ENCODE results near the gene DHX30.
"Not testable (repeated sequence)": the region's sequence is repeated elsewhere in the genome, so short reads cannot be mapped to it uniquely, and the experiment has no call there.

DHX30 gene

GRCh38 chr3:47885168-47885567 is 82.2 kb downstream of the DHX30 start:
- DNase-seq, result no peak

GRCh38 chr3:47887991-47888390 is 85.1 kb downstream of the DHX30 start:
- DNase-seq, result not testable (repeated sequence)

- DNase-seq, result no peak
Observed at GRCh38 chr3:47888986-47889757, 86.2 kb downstream of the DHX30 start.

GRCh38 chr3:47890126-47890827 is 87.3 kb downstream of the DHX30 start:
- DNase-seq, result no peak

GRCh38 chr3:47890828-47891612 is 88.1 kb downstream of the DHX30 start:
- DNase-seq, result no peak

DNA sequence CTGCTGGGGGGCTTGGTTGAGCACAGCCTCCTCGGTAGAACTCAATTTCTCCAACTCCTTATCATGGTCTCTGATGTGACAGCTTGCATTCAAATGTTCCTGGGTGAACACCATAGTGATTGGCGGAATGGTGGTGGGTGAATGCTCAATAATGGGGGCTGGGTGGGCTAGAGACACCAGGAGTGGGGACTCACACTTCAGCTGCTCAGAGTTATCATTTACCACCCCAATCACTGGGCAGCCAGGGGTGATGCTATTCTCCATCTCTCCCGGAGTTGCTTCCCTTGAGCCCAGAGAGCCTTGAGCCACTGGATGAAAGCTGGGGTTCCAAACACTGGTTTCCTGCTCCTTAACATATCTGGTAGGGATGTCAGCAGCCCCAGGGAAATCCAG is 88.7 kb downstream of the DHX30 start:
- no peak for DNase-seq

- DNase-seq, result no peak
Observed at GRCh38 chr3:47892286-47893040, 89.5 kb downstream of the DHX30 start.

DNA sequence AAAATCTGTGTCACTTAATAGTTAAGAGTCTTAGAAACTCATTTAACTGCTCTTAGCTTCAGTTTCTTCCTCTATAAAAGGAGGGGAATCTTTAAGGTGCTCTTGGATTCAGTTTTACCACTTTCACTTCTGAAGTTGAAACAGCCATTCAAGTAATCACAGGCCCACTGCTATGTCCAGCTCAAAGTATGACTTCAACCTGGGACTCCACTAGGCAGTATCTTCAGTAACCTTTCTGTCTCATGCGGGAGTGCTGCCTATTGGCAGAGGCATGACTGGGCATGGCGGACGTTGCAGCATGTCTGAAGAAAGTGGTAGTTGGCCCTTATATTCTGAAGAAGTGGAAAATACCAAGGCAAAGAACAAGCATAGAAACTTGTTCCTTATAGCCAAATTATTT is 92.3 kb downstream of the DHX30 start:
- no peak for DNase-seq

DNA sequence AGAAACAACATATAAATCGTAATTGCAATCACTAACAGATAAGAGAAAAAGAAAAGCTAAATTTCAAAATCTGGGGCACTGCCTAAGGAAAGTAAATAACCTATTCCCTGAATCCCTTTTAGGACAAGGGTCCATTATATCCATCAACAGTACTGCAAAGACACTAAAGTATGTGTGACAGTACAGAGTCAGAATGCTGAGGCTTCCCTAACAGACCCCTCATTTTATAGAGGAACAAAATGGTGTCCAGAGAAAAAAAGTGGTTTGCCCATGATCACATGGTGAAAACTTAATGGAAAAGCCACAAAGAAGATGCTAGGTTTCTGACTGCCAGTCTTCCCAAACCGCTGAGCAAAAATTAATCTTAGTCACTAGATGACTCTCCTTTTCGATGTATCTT is 93.8 kb downstream of the DHX30 start:
- DNase-seq, result no peak

- DNase-seq, result no peak
Observed at GRCh38 chr3:47897954-47898353, 95.0 kb downstream of the DHX30 start.

GRCh38 chr3:47899495-47900108 is 96.7 kb downstream of the DHX30 start:
- no peak for DNase-seq

All from DMS79 (cell line).